Measurements from ENCODE around the gene KCNG1. TPM values are rescaled to one million over a fixed set of nuclear protein-coding genes. Genes with fewer than 3 reads are reported as not detected.

KCNG1 gene
- total and polyA plus RNA-seq, 2 of the 13 experiments (the other 11 are each of a cell fraction or from before 2014, with no cell fraction given): not detected

DNA sequence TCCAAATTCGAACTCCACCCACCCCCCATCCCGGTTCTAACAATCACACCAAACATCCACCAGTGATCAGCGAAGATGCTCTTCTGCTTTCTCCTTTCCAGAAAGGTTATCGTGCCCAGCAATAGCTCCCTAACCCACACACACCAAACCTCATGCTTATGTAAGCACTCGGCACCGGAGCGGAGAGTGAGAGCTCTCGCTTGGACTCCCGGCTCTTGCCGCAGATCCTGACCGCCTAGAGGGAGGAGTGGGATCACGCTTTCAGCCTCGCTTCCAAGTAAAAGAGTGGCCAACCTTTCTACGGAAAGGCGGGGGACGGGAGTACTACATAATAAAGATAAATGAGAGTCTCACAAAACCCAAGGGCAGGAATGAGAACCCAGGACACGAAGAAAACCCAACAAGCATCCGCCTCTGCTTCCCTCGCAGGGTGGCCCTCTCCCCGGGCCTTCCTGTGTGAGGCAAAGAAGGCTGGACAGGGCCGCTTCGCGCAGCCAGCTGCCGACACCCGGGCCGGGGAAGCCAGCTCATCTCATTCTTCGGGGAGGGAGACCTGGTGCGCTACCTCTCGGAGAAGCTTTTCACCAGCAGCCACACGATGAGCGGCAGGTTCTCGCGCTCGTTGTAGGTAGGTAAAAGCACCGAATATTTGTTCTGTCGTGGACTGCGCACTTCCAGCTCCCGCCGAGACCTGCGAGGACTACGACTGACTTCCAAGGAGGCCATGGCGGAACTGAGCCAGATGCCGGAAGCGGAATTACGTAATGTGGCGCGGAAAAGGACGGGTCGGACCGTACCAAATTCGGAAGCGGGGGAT is 64.9 kb downstream of the KCNG1 start, which contains the start of gene DPM1 (continued):
- TF ChIP-seq PCBP2 (optimal IDR thresholded peaks at IDR 0.05; ENCODE audit: low read depth, low read length, poor library complexity, severe bottlenecking) (no peak), ZNF501 (CRISPR knock-in tag; IDR thresholded peaks at IDR 0.05) (peak; percentile 96; the same call in 1 of the 2 replicates), MED13 (CRISPR knock-in tag; IDR thresholded peaks at IDR 0.05) (no peak; the same call in 1 of the 2 replicates), ZFX (CRISPR knock-in tag; IDR thresholded peaks at IDR 0.05; ENCODE audit: low read depth) (peak; percentile 90), ZBTB1 (CRISPR knock-in tag; IDR thresholded peaks at IDR 0.05; ENCODE audit: borderline replicate concordance) (peak; percentile 48; the same call in 1 of the 2 replicates), PPARG (CRISPR knock-in tag; conservative IDR thresholded peaks at IDR 0.05) (no peak; the same call in none of the 2 replicates), ZNF17 (CRISPR knock-in tag; IDR thresholded peaks at IDR 0.05) (no peak), TAF1 (CRISPR knock-in tag; IDR thresholded peaks at IDR 0.05) (peak; percentile 100), ZNF569 (CRISPR knock-in tag; IDR thresholded peaks at IDR 0.05; ENCODE audit: borderline replicate concordance) (no peak), DNMT1 (CRISPR knock-in tag; IDR thresholded peaks at IDR 0.05) (no peak; the same call in 1 of the 2 replicates), PRMT3 (CRISPR knock-in tag; IDR thresholded peaks at IDR 0.05; ENCODE audit: borderline replicate concordance, low read depth) (no peak)
- TF ChIP-seq, protein P1, sequence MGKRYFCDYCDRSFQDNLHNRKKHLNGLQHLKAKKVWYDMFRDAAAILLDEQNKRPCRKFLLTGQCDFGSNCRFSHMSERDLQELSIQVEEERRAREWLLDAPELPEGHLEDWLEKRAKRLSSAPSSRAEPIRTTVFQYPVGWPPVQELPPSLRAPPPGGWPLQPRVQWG (CRISPR knock-in tag; IDR thresholded peaks at IDR 0.05; ENCODE audit: borderline replicate concordance, low read depth): no peak
- TF ChIP-seq, protein P2, sequence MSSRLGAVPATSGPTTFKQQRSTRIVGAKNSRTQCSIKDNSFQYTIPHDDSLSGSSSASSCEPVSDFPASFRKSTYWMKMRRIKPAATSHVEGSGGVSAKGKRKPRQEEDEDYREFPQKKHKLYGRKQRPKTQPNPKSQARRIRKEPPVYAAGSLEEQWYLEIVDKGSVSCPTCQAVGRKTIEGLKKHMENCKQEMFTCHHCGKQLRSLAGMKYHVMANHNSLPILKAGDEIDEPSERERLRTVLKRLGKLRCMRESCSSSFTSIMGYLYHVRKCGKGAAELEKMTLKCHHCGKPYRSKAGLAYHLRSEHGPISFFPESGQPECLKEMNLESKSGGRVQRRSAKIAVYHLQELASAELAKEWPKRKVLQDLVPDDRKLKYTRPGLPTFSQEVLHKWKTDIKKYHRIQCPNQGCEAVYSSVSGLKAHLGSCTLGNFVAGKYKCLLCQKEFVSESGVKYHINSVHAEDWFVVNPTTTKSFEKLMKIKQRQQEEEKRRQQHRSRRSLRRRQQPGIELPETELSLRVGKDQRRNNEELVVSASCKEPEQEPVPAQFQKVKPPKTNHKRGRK (CRISPR knock-in tag; IDR thresholded peaks at IDR 0.05): no peak; the same call in 1 of the 2 replicates
- TF ChIP-seq, protein P3, sequence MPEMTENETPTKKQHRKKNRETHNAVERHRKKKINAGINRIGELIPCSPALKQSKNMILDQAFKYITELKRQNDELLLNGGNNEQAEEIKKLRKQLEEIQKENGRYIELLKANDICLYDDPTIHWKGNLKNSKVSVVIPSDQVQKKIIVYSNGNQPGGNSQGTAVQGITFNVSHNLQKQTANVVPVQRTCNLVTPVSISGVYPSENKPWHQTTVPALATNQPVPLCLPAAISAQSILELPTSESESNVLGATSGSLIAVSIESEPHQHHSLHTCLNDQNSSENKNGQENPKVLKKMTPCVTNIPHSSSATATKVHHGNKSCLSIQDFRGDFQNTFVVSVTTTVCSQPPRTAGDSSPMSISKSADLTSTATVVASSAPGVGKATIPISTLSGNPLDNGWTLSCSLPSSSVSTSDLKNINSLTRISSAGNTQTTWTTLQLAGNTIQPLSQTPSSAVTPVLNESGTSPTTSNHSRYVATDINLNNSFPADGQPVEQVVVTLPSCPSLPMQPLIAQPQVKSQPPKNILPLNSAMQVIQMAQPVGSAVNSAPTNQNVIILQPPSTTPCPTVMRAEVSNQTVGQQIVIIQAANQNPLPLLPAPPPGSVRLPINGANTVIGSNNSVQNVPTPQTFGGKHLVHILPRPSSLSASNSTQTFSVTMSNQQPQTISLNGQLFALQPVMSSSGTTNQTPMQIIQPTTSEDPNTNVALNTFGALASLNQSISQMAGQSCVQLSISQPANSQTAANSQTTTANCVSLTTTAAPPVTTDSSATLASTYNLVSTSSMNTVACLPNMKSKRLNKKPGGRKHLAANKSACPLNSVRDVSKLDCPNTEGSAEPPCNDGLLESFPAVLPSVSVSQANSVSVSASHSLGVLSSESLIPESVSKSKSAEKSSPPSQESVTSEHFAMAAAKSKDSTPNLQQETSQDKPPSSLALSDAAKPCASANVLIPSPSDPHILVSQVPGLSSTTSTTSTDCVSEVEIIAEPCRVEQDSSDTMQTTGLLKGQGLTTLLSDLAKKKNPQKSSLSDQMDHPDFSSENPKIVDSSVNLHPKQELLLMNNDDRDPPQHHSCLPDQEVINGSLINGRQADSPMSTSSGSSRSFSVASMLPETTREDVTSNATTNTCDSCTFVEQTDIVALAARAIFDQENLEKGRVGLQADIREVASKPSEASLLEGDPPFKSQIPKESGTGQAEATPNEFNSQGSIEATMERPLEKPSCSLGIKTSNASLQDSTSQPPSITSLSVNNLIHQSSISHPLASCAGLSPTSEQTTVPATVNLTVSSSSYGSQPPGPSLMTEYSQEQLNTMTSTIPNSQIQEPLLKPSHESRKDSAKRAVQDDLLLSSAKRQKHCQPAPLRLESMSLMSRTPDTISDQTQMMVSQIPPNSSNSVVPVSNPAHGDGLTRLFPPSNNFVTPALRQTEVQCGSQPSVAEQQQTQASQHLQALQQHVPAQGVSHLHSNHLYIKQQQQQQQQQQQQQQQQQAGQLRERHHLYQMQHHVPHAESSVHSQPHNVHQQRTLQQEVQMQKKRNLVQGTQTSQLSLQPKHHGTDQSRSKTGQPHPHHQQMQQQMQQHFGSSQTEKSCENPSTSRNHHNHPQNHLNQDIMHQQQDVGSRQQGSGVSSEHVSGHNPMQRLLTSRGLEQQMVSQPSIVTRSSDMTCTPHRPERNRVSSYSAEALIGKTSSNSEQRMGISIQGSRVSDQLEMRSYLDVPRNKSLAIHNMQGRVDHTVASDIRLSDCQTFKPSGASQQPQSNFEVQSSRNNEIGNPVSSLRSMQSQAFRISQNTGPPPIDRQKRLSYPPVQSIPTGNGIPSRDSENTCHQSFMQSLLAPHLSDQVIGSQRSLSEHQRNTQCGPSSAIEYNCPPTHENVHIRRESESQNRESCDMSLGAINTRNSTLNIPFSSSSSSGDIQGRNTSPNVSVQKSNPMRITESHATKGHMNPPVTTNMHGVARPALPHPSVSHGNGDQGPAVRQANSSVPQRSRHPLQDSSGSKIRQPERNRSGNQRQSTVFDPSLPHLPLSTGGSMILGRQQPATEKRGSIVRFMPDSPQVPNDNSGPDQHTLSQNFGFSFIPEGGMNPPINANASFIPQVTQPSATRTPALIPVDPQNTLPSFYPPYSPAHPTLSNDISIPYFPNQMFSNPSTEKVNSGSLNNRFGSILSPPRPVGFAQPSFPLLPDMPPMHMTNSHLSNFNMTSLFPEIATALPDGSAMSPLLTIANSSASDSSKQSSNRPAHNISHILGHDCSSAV (CRISPR knock-in tag; IDR thresholded peaks at IDR 0.05; ENCODE audit: borderline replicate concordance): peak; percentile 36; the same call in 1 of the 2 replicates
- TF ChIP-seq, protein P4, sequence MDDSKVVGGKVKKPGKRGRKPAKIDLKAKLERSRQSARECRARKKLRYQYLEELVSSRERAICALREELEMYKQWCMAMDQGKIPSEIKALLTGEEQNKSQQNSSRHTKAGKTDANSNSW (CRISPR knock-in tag; IDR thresholded peaks at IDR 0.05; ENCODE audit: borderline replicate concordance): peak; percentile 96; the same call in 1 of the 2 replicates
- TF ChIP-seq, protein P5, sequence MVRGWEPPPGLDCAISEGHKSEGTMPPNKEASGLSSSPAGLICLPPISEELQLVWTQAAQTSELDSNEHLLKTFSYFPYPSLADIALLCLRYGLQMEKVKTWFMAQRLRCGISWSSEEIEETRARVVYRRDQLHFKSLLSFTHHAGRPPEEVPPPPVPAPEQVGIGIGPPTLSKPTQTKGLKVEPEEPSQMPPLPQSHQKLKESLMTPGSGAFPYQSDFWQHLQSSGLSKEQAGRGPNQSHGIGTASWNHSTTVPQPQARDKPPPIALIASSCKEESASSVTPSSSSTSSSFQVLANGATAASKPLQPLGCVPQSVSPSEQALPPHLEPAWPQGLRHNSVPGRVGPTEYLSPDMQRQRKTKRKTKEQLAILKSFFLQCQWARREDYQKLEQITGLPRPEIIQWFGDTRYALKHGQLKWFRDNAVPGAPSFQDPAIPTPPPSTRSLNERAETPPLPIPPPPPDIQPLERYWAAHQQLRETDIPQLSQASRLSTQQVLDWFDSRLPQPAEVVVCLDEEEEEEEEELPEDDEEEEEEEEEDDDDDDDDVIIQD (CRISPR knock-in tag; IDR thresholded peaks at IDR 0.05; ENCODE audit: low read depth): 0 out of 2 replicates have a peak, but pooled peaks have one; percentile 5
